GM12873 (cell line): ENCODE data around the gene ING2.

Experiments
- TF ChIP-seq, protein P1 (sequence below): IDR thresholded peaks from 2 replicates; pipeline ENCODE4 v1.5.1; 2012; ENCODE audit warnings: low read depth, mild to moderate bottlenecking, moderate library complexity, low read length, control low read depth; ENCODE audit not compliant: insufficient read depth; ENCODE audit errors: missing control alignments

ING2 gene

DNA sequence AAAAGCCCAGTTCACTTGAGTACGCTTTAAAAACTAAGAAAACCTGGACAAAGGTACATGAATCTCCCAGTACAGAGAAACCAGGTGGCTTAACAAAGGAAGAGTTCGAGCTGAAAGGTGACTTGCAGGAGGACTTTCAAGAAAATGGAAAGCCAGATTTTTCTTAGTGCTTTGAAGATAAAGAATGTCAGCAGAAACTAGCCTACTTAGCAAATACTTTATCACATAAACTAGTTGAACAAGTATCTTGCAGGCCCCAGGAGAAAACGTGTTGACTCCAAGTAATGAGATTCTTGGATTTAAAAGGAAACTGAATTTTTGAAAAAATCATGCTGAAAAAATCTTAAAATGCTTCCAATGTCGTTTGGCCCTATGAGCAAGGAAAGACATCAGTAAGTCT is 34.0 kb upstream of the ING2 start:
- TF ChIP-seq, protein P1, sequence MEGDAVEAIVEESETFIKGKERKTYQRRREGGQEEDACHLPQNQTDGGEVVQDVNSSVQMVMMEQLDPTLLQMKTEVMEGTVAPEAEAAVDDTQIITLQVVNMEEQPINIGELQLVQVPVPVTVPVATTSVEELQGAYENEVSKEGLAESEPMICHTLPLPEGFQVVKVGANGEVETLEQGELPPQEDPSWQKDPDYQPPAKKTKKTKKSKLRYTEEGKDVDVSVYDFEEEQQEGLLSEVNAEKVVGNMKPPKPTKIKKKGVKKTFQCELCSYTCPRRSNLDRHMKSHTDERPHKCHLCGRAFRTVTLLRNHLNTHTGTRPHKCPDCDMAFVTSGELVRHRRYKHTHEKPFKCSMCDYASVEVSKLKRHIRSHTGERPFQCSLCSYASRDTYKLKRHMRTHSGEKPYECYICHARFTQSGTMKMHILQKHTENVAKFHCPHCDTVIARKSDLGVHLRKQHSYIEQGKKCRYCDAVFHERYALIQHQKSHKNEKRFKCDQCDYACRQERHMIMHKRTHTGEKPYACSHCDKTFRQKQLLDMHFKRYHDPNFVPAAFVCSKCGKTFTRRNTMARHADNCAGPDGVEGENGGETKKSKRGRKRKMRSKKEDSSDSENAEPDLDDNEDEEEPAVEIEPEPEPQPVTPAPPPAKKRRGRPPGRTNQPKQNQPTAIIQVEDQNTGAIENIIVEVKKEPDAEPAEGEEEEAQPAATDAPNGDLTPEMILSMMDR, result no peak

DNA sequence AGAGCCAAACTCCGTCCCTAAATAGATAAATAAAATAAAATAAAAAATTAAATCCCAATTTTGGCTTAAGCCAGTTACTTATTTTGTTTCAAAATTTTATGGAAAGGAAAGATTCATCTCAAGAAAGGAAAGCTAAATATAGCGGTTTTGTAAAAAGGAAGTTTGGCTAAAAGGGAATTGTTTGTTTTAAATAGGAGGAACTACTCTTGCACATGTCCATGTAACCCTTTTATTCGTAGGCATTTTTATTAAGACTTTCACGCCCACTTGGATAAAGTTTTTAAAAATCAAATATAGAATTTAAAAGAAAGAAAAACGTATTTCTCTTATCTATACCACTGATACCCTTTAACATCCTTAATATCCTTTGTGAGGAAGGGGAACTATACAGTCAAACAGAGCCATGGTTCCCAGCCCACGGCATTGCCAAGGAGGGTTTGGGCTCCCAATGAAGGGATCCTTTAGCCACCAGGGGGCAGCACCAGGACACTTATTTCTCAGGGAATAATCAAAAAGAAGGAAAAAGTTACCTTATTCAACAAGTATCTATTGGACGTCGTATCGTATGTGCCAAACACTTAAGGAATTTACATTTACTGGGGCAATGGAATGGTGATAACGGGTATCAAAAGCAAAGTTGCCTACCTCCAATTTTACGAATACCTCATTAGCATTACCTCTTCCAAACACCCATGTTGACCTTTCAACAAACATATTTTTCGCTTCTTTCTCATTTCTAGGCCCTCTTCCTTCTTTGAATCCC is 32.7 kb upstream of the ING2 start:
- TF ChIP-seq, protein P1, result peak; percentile 76

DNA sequence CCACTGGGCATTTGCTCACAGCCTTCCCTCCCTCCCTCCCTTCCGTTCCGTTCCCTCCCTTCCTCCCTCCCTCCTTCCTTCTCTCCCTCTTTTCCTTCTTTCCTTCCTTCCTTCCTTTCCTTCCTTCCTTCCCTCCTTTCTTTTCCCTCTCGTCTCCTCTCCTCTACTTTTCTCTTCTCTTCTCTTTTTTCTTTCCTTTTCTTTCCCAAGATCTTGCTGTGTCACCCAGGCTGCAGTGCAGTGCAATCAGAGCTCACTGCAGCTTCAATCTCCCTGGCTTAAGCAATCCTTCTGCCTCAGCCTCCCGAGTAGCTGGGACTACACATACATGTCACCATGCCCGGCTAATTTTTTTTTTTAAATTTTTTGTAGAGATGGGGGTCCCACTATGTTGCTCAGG is 26.7 kb upstream of the ING2 start:
- TF ChIP-seq, protein P1, result no peak

DNA sequence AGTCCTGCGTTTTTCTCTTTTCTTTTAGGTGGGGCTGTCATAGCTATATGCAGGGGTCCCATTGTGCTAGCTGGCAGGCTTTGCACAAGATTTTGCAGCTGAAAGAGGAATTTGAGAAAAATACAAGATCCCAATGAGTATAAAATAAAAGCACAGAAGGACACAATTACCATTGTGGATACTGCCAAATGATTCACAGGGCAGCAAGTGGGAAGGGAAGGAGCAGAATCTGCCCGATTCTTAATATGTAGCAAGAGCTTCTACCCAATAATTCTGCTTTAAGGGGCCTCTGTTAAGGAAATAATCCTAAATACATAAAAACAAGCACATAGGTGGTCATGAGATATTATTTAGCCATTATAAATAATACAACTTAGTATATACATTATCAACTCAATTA is 25.9 kb upstream of the ING2 start:
- TF ChIP-seq, protein P1, result no peak

DNA sequence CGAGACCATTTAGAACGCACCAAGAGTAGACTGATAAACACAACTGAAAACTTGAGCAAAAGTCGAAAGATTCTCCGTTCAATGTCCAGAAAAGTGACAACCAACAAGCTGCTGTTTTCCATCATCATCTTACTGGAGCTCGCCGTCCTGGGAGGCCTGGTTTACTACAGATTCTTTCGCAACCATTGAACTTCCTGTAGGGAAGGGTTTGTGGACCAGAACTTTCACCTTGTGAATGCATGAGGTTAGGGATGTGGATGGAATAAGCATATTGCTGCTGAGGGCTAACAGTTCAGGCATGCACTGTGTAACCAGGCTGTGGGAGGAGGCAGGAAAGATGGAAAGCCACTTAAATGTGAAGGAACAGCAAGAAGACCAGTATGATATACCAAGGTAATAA is 20.9 kb upstream of the ING2 start:
- TF ChIP-seq, protein P1, result no peak

DNA sequence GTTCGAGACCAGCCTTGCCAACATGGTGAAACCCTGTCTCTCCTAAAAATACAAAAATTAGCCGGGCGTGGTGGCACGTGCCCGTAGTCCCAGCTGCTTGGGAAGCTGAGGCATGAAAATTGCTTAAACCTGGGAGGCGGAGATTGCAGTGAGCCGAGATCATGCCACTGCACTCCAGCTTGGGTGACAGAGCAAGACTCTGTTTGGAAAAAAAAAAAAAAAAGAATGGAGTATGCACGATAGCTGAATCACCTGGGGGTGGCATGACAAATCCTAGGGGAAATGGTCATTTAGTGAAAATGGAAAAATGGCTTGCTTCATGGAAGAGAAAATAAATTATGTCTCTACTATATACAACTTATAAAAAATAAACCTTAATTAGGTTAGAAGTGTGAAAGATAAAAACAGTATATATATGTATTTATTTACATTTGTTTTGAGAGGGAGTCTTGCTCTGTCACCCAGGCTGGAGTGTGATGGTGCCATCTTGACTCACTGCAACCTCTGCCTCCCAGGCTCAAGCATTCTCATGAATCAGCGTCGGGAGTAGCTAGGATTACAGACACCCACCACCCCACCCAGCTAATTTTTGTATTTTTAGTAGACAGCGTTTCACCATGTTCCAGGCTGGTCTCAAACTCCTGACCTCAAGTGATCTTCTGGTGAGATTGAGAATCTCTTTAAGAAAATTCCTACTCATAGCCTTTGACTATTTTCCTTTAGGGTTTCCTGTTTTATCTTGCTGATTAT is 19.3 kb upstream of the ING2 start:
- TF ChIP-seq, protein P1, result no peak

DNA sequence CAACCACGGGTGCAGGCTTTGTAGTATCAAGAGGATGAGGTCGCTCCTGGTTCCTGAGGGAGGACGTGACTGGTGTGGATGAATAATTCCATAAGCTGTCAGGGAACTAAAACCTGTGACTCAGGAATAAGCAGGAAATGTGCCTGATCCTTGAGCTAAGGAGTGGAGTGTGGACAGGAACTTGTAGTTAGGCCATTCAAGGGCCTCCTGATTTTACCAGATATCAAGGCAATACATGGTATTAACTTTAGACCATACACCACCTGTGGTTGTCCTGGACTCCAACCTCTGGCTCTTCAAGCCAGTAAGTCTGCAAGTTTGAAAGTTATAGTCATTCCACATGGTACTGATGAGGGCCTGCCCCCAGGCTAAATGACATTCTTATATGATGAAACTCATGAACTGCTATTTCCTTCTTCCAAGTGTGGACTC is 12.1 kb upstream of the ING2 start:
- TF ChIP-seq, protein P1, result no peak
